Measurements from ENCODE around the gene CANX.

The CANX gene

DNA sequence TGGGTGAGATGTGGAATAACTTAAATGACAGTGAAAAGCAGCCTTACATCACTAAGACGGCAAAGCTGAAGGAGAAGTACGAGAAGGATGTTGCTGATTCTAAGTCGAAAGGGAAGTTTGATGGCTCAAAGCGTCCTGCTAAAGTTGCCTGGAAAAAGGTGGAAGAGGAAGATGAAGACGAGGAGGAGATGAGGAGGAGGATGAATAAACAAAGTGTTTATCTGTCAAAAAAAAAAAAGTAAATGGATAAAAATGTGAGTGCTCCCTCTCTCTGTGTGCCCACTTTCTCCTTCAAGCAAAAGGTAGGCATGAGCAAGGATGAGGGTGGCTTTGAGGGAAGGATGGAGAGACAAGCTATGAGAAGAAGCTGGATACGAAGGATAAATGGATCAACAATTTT lies 4.2 kb upstream of the CANX start:
- TF ChIP-seq, protein P1, sequence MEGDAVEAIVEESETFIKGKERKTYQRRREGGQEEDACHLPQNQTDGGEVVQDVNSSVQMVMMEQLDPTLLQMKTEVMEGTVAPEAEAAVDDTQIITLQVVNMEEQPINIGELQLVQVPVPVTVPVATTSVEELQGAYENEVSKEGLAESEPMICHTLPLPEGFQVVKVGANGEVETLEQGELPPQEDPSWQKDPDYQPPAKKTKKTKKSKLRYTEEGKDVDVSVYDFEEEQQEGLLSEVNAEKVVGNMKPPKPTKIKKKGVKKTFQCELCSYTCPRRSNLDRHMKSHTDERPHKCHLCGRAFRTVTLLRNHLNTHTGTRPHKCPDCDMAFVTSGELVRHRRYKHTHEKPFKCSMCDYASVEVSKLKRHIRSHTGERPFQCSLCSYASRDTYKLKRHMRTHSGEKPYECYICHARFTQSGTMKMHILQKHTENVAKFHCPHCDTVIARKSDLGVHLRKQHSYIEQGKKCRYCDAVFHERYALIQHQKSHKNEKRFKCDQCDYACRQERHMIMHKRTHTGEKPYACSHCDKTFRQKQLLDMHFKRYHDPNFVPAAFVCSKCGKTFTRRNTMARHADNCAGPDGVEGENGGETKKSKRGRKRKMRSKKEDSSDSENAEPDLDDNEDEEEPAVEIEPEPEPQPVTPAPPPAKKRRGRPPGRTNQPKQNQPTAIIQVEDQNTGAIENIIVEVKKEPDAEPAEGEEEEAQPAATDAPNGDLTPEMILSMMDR (IDR thresholded peaks at IDR 0.05) = no peak

DNA sequence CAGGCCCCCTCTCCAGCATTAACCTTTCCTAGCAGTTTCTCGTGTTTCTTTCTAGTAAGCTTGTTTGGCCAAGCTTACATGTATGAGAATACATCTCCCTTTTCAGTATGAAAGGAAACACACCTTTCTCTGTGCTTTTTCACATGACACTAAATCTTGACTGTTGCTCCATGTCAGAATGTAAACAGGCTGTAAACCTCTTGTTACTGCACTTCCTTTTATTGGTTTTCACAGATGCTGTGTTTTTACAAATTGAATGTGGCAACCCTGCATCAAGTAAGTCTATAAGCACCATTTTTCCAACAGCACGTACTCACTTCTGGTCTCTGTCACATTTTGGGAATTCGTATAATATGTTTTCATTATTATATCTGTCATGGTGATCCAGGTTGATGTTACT lies 2.2 kb upstream of the CANX start:
- TF ChIP-seq, protein P1 (IDR thresholded peaks at IDR 0.05) = no peak

DNA sequence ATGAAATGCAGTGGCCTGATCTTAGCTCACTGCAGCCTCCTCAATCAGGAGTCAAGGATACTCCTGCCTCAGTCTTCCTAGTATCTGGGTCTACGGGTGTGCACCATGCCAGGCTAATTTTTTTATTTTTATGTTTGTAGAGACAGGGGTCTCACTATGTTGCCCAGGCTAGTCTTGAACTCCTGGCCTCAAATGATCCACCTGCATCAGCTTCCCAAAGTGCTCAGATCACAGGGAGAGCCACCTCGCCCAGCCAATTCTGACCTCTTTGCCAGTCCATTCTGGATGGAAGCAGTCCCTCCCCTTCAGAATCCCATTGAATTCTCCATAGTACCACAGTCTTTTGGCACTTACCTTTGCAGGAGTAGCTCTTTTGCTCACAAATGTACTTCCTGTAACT lies 1.7 kb upstream of the CANX start:
- TF ChIP-seq, protein P1 (IDR thresholded peaks at IDR 0.05) = no peak

DNA sequence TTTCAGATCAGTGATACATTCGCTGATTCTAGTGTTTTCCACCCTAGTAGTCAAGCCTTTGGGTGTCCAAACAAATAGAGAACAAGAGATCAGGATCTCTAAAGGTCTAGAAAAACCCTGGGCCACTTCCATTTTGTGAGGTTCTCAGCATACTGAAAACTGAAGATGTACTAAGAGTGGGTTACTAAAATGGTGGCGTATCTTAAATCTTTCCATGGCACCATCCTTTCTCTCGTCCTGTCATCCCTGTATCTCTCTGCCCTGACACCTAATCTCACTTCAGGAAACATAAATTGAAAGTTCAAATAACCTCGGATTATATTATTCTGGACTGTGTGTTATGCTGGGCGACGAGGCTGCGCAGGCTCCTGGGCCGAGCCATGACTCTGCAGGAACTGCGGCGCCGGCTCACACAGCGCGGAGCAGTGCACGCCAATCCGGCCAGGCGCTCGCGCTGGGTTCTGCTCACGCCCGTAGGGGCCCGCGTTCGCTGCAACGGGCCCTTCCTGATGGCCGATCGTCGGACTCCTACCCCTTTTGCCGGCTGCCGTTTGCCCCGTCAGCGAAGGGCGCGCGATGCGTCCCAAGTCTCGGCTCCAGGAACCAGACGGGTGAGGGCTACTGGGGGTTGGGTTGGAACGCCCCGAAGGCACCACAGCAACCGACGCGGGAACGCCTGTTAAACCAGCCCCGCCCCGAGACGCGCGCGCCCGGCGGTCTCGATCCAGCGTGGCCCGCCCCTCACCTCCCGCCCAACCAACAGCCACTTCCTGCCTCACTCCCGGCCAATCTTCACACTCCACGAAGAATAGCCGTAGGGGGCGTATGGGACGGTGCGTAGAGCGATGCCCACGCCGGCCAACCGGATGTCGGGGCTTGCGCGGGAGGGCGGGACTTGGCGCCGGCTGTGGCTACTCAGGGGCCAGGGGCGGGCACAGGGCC lies 503 bp upstream of the CANX start:
- TF ChIP-seq, protein P1 (IDR thresholded peaks at IDR 0.05) = no peak

DNA sequence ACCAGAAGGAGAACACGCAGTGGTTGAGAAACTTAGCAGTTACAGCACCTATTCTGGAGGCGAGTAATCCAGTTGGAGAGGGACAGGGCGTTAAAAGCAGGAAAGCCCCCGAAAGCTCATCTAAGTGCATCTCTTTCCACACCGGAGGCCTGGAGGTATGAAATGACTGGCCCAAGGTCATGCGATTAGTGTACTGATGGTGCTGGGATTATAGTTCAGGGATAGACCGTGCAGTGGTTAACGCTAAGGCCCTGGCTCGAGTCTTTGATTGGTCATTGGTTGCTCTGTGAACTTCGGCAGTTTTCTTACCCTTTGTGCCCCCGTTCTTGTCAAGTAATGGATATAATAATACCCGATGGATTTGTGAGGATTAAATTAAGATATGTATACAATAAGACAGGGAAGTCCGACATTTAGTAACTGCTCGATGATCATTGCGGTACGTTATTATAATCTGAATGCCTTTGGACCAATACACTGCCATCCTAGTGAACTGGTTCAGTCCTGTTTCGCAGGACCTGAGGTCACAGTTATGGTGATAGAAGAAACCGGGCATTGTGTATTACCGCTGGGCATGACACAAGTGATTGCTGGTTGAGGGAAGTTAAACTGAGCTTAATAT lies 960 bp downstream of the CANX start:
- TF ChIP-seq, protein P1 (IDR thresholded peaks at IDR 0.05) = no peak

DNA sequence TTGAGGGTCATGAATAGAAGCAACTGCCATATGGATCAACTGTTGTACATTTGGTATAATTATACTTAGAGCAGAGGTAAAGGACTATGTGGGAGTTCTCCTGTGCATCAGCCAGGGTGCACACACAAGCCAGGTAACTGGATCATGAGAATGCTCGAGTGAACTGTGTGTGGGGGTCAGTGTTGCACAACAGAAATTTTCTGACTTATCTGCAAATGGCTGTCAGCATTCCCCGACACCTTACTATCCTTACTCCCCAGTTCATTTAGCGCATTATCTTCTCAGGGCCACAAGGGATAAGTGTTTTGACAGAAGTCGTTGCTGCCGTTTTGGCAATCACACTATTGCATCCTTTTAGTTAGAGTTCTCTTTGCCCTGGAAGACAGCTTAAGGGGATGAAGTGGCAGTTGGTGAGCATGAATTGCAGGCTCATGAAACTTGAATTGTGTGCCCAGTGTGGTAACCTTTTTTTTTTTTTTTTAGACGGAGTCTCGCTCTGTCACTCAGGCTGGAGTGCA lies 1.7 kb downstream of the CANX start:
- TF ChIP-seq, protein P1 (IDR thresholded peaks at IDR 0.05) = no peak

DNA sequence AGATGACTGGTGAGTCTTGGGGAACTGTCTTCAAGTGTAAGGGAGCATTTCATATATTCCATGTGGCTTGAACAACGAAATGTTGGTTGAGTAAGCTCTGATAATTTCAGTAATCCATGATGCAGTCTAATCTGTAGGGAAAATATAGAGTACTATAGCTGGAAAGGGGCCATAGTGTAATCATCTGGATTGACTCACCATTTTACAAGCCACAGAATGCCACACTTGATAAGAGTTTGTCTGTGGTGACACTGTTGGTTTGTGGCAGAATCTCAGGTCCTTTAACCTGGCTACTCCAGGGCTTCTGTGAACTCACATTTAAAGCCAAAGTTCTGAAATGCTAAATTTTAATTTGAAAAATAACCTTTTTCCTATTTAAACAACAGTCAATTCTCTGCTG lies 17.5 kb downstream of the CANX start:
- TF ChIP-seq, protein P1 (IDR thresholded peaks at IDR 0.05) = no peak
